Adrenal gland (tissue), 12 donors: ENCODE data around the gene UNK. TPM values are rescaled to one million over a fixed set of nuclear protein-coding genes. Genes with fewer than 3 reads are reported as not detected.
A peak's percentile ranks its signal among the peaks of the same experiment; 100 is the strongest.

Source experiments
- DNase-seq, 7 donors: peaks; one replicate each; pipeline ENCODE4 v3.0.0-alpha.2; 2019 to 2020
- H3K27ac ChIP-seq, 5 donors: fragments of 200-600 bp; sonication (generic) in 4 of 5; 1 replicate in 3 of 5; 2 replicates in 2 of 5; pipeline versions ENCODE4 v1.5.1 to v1.8.0; 2016 to 2020; ENCODE audit warnings: mild to moderate bottlenecking in 1 of 5
- H3K27me3 ChIP-seq: fragments of 200-600 bp; 2 replicates; pipeline ENCODE4 v1.8.0; 2021
- H3K36me3 ChIP-seq, 2 donors: fragments of 200-600 bp; replicated peaks in 1 of 2; 1 replicate in 1 of 2; 2 replicates in 1 of 2; pipeline versions ENCODE4 v1.5.1 to v1.8.0; 2018 to 2022
- H3K4me1 ChIP-seq, 2 donors: fragments of 200-600 bp; replicated peaks in 1 of 2; 1 replicate in 1 of 2; 2 replicates in 1 of 2; pipeline versions ENCODE4 v1.5.1 to v1.8.0; 2018 to 2021
- H3K4me3 ChIP-seq, 4 donors: fragments of 200-600 bp; sonication (generic) in 3 of 4; one replicate each; pipeline ENCODE4 v1.5.1; 2016 to 2018
- H3K9me3 ChIP-seq, 3 donors: fragments of 200-600 bp; sonication (generic) in 1 of 3; replicated peaks in 1 of 3; 1 replicate in 2 of 3; 2 replicates in 1 of 3; pipeline versions ENCODE4 v1.5.1 to v1.8.0; 2016 to 2021
- CTCF ChIP-seq, 6 experiments: fragments of 450-650 bp in 4 of 6; fragments of 200-600 bp in 2 of 6; sonication (generic) in 1 of 6; IDR thresholded peaks; 1 replicate in 5 of 6; 2 replicates in 1 of 6; pipeline versions ENCODE4 v1.5.1 to v1.8.0; 2016 to 2021; ENCODE audit warnings: antibody characterized with exemption in 6 of 6, mild to moderate bottlenecking in 2 of 6, moderate library complexity in 1 of 6
- POLR2A ChIP-seq, 2 donors: fragments of 450-650 bp; IDR thresholded peaks; one replicate each; pipeline ENCODE4 v1.6.1; 2017; ENCODE audit warnings: antibody characterized with exemption in 2 of 2, mild to moderate bottlenecking in 2 of 2, moderate library complexity in 1 of 2
- WGBS, 4 donors: extraction: QIAGEN DNeasy Blood & Tissue Kit in 2 of 4; methylation state at CpG; one replicate each; pipeline versions ENCODE4 v1.1.5 to v1.1.7; 2013 to 2017; 5-methylcytosine and 5-hydroxymethylcytosine counted together
- intact Hi-C, 2 donors: fragments of 100-400 bp; cut with DNase I; formaldehyde crosslinking; loops; one replicate each; pipeline versions ENCODE4 v1.14.1 to v1.15.0; 2022 to 2023
- polyA plus RNA-seq, 3 donors: library from polyadenylated mRNA; stranded (reverse); fragments of 200-250 nt in 2 of 3; fragments of 350-450 nt in 1 of 3; fragmentation: Illumina TruSeq in 1 of 3; extraction: RNeasy Lipid Tissue Mini Kit (QIAGEN cat#74804) in 1 of 3; gene quantifications; one replicate each; pipeline ENCODE4 v1.2.3, GENCODE V29; 2013 to 2014
- total RNA-seq, 9 donors: library from RNA; depleted of rRNA in 4 of 9; stranded (reverse); fragments of >200 nt in 4 of 9; fragments of 120-200 nt in 1 of 9; fragmentation: NEBNext Ultra II Directional in 1 of 9; extraction: Animal tissue kit (Norgen Biotek cat#: 25700) in 1 of 9; gene quantifications; one replicate each; pipeline versions ENCODE4 v1.1.0 to v1.2.4, GENCODE V29; 2013 to 2023
- donor health status: healthy with polysubstance abuse.
- donor health status: Bipolar disorder and iron deficiency.
- donor health status: DM: yes; HTN: yes; CAD: no.
- donor health status: DM: no; HTN: no; CAD: no.
- donor health status: DM: no; HTN: no; CAD: no.
- donor health status: DM: yes; HTN: yes; CAD: no.

UNK gene
- total and polyA plus RNA-seq, 12 donors = 13.6 to 45.9 (median 24.6) TPM

GRCh38 chr17:75848523-75849278 lies 64.1 kb downstream of the UNK start:
- H3K36me3 ChIP-seq = peaks cover 0 to 64% of the 10 kb centered on the region in 2 donors
- intact Hi-C loops = no loop called here
- no peak overlapping the region for H3K4me3 ChIP-seq
- WGBS, 4 donors = 17 to 22% (median 20%) methylated on average over 7 to 16 of the region's 16 CpGs
- H3K27ac ChIP-seq = peak overlapping the region; percentile 16 to 97 (median 71)
- TF ChIP-seq CTCF (IDR thresholded peaks at IDR 0.05) = peak; percentile 27 to 72 (median 56)
- peak in 1 of 2 donors; percentile 22 for TF ChIP-seq POLR2A (IDR thresholded peaks at IDR 0.05)
- no peaks in the 10 kb centered on the region for H3K27me3 ChIP-seq
- DNase-seq = peak; percentile 78 to 92 (median 82)
- peaks cover 41 to 84% of the 10 kb centered on the region in 2 donors for H3K4me1 ChIP-seq
- no peaks in the 10 kb centered on the region for H3K9me3 ChIP-seq

- Histone ChIP-seq H3K4me1 (peaks cover 43 to 84% of the 10 kb centered on the region in 2 donors), H3K9me3 (no peaks in the 10 kb centered on the region), H3K27me3 (no peaks in the 10 kb centered on the region), H3K27ac (peak overlapping the region; percentile 16 to 97 (median 71)), H3K4me3 (no peak overlapping the region), H3K36me3 (peaks cover 0 to 64% of the 10 kb centered on the region in 2 donors)
- intact Hi-C loops = no loop called here
- TF ChIP-seq CTCF (IDR thresholded peaks at IDR 0.05) (no peak), POLR2A (IDR thresholded peaks at IDR 0.05) (no peak)
- DNase-seq = peak in 1 of 7 donors; percentile 55
- 24 to 70% (median 59%) methylated on average over 10 to 11 of the region's 11 CpGs for WGBS, 4 donors
These were observed 64.7 kb downstream of the UNK start for GRCh38 chr17:75849279-75849646.

GRCh38 chr17:75849724-75850123 lies 65.1 kb downstream of the UNK start:
- intact Hi-C loops = no loop called here
- Histone ChIP-seq H3K4me1 (peaks cover 39 to 82% of the 10 kb centered on the region in 2 donors), H3K27ac (peak overlapping the region in 4 of 5 donors; percentile 10 to 97 (median 57))

More at GRCh38 chr17:75849724-75850123, 65.1 kb downstream of the UNK start:
- TF ChIP-seq CTCF (IDR thresholded peaks at IDR 0.05) (no peak), POLR2A (IDR thresholded peaks at IDR 0.05) (no peak)
- WGBS, 4 donors = 51 to 70% (median 60%) methylated on average over 5 to 9 of the region's 9 CpGs
- no peak overlapping the region for H3K4me3 ChIP-seq
- no peaks in the 10 kb centered on the region for H3K27me3 ChIP-seq
- DNase-seq = peak in 3 of 7 donors; percentile 53 to 61 (median 58)
- H3K9me3 ChIP-seq = no peaks in the 10 kb centered on the region
- H3K36me3 ChIP-seq = peaks cover 0 to 64% of the 10 kb centered on the region in 2 donors
